SK-N-MC (cell line): ENCODE results near the gene CHD2.
"Not testable (repeated sequence)": the region's sequence is repeated elsewhere in the genome, so short reads cannot be mapped to it uniquely, and the experiment has no call there.

Experiments
- DNase-seq: peaks from one replicate; pipeline ENCODE4 v3.0.0-alpha.2; 2011; ENCODE audit warnings: low read depth, low spot score
- H3K27ac ChIP-seq: fragments of 200-600 bp; sonication (generic); 2 replicates; pipeline ENCODE4 v1.5.1; 2016; ENCODE audit warnings: mixed run types
- H3K36me3 ChIP-seq: fragments of 200-600 bp; sonication (generic); 2 replicates; pipeline ENCODE4 v1.6.1; 2017; ENCODE audit warnings: antibody characterized with exemption, low read length, mixed read lengths; ENCODE audit not compliant: insufficient read depth
- H3K4me3 ChIP-seq: fragments of 200-600 bp; sonication (generic); 2 replicates; pipeline ENCODE4 v1.5.1; 2016
- H3K9ac ChIP-seq: fragments of 200-600 bp; sonication (generic); 2 replicates; pipeline ENCODE4 v1.8.0; 2017; ENCODE audit warnings: mixed run types, mixed read lengths; ENCODE audit not compliant: insufficient read length
- H3K9me3 ChIP-seq: fragments of 200-600 bp; sonication (generic); 2 replicates; pipeline ENCODE4 v1.6.1; 2017; ENCODE audit warnings: low read depth, mild to moderate bottlenecking, antibody characterized with exemption, low read length, moderate library complexity, mixed read lengths
- EZH2 ChIP-seq: fragments of 200-600 bp; sonication (generic); IDR thresholded peaks from one replicate; pipeline ENCODE4 v1.6.1; 2017; ENCODE audit warnings: antibody characterized with exemption
- FOXP2 ChIP-seq: optimal IDR thresholded peaks from 2 replicates; pipeline ENCODE3; 2011; ENCODE audit warnings: mild to moderate bottlenecking, moderate library complexity; ENCODE audit not compliant: insufficient read depth; ENCODE audit errors: extremely low read length, control extremely low read depth
- POLR2AphosphoS5 ChIP-seq: IDR thresholded peaks from 2 replicates; pipeline ENCODE4 v1.6.1; 2012; ENCODE audit warnings: mild to moderate bottlenecking, low read depth, low read length, borderline replicate concordance

The CHD2 gene

DNA sequence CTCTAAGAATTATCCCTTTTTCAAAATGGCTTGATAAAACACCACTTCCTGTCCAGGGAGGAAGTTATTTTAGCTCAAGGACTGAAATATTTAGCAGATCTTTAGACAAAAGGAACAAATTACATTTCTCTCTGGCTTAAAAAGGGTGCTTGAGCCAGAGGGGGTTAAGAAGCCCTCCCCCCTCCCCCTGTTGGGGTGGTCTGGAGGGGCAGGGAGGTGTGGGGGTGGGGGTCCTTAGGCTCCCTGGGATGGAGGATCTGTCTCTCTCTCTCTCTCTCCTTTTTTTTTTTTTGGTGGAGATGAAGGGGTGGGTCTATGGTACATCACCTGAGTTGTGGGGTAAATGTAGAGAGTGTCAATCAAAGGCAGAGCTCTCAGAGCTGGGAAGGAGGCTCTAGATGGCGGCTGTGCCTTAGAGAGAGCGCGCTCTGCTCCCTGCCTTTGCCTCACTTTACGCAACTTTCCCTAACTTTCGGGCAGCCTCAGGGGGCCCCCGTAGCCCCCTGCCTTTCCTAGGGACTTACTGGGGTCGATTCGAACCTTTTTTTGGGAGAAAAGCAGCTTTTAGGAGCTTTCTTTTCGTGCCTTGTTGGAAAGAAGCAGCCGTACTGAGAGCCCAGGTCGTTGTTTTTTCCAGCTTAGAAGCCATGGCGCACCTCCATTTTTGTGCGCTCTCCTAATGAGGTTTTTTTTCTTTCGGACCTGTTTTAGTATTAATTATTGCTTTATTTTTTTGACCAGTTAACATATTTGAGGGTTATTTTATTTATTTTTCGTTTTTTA lies at the start of gene CHD2:
Gene CHD2, plus strand, starts transcription at position 377 of the 783 bp plus-strand sequence. CDS start 914 bp downstream, outside the sequence.
- no peak for TF ChIP-seq FOXP2
- TF ChIP-seq POLR2AphosphoS5, result peak; percentile 93
- H3K9me3 ChIP-seq, result no peaks in the 10 kb centered on the region
- peak within 1 kb of the TSS; percentile 95 for H3K9ac ChIP-seq
- H3K4me3 ChIP-seq, result peak within 1 kb of the TSS; percentile 91
- H3K36me3 ChIP-seq, result peaks cover 68% of the 10 kb centered on the region
- H3K27ac ChIP-seq, result peak within 1 kb of the TSS; percentile 100
- no peak for DNase-seq

DNA sequence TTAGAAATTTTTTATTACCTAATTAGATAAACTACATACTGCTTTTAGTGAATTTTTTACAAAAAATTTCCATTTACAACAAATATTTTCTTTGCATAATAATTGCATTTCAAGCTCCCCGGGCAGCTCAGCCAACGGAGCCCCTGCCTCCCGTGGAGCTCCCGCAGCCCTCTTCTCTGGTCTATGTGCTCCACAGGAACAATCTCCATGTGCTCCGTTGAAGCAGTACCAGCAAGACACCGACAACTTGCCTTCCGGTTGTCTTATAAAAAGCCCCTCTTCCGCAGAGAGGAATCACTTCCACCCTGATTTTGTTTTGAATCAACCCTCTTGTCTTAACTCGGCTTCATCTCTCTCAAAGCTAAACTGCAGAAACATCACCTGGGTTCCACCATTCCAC lies 46.9 kb upstream of the CHD2 start:
- peak overlapping the region; percentile 60 for H3K4me3 ChIP-seq
- no peaks in the 10 kb centered on the region for H3K36me3 ChIP-seq
- TF ChIP-seq EZH2 (no peak), POLR2AphosphoS5 (peak; percentile 34; the same call in 1 of the 2 replicates), FOXP2 (no peak)
- peak overlapping the region; percentile 96 for H3K27ac ChIP-seq
- no peaks in the 10 kb centered on the region for H3K9me3 ChIP-seq
- DNase-seq, result peak; percentile 44
- H3K9ac ChIP-seq, result peak overlapping the region; percentile 54

DNA sequence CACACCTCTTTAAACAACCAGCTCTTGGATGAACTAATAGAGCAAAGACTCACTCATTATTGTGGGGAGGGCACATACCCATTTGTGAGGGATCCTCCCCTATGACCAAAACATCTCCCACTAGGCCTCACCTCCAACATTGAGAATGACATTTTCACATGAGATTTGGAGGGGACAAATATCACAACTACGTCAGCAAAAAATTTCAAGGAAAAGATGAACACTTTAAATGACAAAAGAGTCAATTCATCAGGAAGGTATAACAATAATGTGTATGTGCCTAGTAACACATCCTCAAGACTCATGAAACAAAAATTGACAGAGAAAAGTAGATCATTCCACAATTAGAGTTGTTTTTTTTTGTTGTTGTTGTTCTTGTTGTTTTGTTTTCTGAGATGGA lies 38.4 kb upstream of the CHD2 start:
- TF ChIP-seq POLR2AphosphoS5, result no peak
- TF ChIP-seq FOXP2, result no peak
- TF ChIP-seq EZH2, result no peak
- Histone ChIP-seq H3K9ac (no peak overlapping the region), H3K4me3 (no peak overlapping the region), H3K36me3 (no peaks in the 10 kb centered on the region), H3K27ac (no peak overlapping the region), H3K9me3 (no peaks in the 10 kb centered on the region)
- no peak for DNase-seq

DNA sequence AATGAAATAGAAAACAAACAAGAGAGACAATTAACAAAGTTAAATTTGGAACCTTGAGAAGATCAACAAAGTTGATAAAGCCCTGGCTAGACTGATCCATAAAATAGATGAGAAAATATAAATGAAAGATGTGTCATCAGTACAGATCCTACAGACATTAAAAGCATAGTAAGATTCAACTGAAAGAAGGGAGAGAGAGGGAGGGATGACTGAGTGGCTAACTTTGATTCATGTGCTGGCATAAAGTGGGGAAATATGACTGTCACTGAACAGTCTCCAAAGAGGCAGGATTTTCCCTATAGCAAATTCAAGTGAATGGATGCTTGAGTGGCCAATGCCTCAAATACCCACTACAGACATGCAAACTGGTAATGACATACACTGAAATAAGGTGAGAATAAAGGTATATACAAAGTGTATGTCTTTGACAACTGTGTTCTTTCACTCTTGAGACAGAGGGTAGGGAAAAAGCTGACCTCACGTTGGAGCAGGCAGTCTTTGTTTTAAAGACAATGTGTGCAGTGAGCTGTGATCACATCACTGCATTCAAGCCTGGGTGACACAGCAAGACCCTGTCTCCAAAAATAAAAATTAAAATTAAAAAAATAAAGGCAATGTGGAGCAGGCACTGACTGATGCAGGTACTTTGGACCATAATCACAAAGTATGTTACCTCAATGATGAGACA lies 35.9 kb upstream of the CHD2 start:
- Histone ChIP-seq H3K9me3 (no peaks in the 10 kb centered on the region), H3K4me3 (no peak overlapping the region), H3K9ac (no peak overlapping the region), H3K36me3 (no peaks in the 10 kb centered on the region), H3K27ac (no peak overlapping the region)
- TF ChIP-seq POLR2AphosphoS5, result no peak
- no peak for TF ChIP-seq FOXP2
- TF ChIP-seq EZH2, result no peak
- no peak for DNase-seq

DNA sequence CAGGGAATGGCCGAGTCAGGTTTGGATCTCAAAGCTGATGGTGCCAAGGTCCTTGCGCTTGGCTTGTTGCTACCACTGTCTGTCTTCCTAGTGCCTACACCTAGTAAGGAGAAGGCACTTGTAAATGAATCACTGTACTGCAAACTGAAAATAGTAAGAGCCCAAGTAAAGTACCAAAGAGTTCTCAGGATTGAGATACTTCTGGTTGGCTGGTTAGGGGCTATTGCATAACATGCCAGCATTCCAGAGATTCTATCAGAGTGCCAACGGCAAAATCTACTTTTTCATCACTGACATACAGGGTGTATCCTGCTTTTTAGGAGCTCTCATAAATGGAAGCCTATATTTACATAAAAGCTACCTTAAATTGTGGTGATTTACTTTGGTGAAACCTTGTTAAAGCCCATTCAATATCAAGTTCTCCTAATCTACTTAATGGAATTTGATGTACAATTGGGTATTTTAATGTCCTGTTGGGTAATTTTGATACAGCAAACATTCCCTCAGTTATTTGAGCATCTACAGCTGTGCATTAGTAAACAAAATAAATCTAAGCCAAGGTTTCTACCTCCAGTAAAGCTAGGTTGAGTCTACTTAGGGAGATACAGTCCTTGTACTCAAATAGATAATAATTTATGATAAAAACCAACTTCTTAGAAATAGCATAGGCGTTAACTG lies 30.7 kb upstream of the CHD2 start:
- Histone ChIP-seq H3K9ac (no peak overlapping the region), H3K27ac (peak overlapping the region; percentile 87), H3K9me3 (no peaks in the 10 kb centered on the region), H3K36me3 (no peaks in the 10 kb centered on the region), H3K4me3 (peak overlapping the region; percentile 52)
- TF ChIP-seq EZH2, result no peak
- TF ChIP-seq FOXP2, result no peak
- no peak for TF ChIP-seq POLR2AphosphoS5
- DNase-seq, result peak; percentile 76

DNA sequence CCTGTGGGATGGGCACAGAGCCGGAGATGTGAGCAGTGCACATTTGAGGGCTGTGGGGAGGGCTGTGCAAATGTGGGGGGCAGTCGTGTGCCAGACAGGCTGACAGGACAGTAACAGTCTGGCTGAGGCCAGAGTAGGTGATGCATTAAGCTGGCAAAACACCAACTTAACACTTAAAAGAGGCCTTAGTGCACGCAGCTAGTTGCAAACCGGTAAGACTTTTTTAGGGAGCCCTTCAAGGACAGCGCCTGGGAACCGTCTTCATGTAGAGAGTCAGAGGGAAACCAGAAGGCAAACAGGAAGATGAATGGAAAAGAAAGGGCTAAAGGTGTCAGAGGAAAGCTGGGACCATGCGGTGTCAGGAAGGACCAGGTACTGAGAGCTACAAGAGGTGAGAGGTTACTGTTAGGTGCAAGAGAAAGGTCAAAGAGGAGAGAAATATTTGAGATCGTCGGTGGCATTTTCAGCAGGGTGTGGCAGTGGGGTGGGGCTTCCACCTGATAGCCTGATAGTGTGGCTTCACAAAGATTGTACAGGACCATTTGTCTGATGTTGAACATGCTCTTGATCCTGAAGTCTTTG lies 30.0 kb upstream of the CHD2 start:
- Histone ChIP-seq H3K27ac (peak overlapping the region; percentile 87), H3K4me3 (peak overlapping the region; percentile 52; the same call in 1 of the 2 replicates), H3K9me3 (no peaks in the 10 kb centered on the region), H3K9ac (no peak overlapping the region), H3K36me3 (no peaks in the 10 kb centered on the region)
- no peak for DNase-seq
- TF ChIP-seq POLR2AphosphoS5 (no peak), EZH2 (no peak), FOXP2 (no peak)

DNA sequence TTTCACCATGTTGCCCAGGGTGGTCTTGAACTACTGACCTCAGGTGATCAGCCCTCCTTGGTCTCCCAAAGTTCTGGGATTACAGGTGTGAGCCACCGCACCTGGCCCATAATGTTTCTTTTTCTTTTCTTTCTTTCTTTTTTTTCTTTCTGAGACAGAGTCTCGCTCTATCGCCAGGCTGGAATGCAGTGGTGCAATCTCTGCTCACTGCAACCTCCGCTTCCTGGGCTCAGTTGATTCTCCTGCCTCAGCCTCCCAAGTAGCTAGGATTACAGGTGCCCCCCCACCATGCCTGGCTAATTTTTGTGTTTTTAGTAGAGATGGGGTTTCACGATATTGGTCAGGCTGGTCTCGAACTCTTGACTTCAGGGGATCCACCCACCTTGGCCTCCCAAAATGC lies 27.2 kb upstream of the CHD2 start:
- not testable (repeated sequence) for DNase-seq, H3K36me3 ChIP-seq, H3K27ac ChIP-seq, H3K9ac ChIP-seq, H3K9me3 ChIP-seq, H3K4me3 ChIP-seq

DNA sequence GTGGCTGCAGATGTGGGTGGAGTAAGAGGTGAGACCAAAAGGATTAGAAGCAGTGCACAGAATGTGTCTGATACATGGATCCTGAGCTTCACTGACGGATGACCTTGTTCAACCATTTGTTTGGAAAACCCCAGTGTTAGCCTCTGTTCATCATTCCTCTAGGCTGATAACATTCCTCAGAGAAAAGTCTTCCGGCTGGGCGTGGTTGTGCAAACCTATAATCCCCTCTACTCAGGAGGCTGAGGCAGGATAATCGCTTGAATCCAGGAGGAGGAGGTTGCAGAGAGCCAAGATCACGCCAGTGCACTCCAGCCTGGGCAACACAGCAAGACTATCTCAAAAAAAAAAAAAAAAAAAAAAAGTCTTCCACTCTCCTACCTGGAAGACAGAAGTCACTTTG lies 23.1 kb upstream of the CHD2 start:
- TF ChIP-seq EZH2 (no peak), POLR2AphosphoS5 (no peak), FOXP2 (no peak)
- no peaks in the 10 kb centered on the region for H3K36me3 ChIP-seq
- no peak overlapping the region for H3K4me3 ChIP-seq
- no peak overlapping the region for H3K27ac ChIP-seq
- no peaks in the 10 kb centered on the region for H3K9me3 ChIP-seq
- H3K9ac ChIP-seq, result no peak overlapping the region
- no peak for DNase-seq
